Colonic mucosa (tissue), 4 donors: ENCODE results near the gene NPDC1. TPM values are rescaled to one million over a fixed set of nuclear protein-coding genes. Genes with fewer than 3 reads are reported as not detected.

Experiments
- DNase-seq: peaks from one replicate; pipeline ENCODE4 v3.0.0-alpha.2; 2020
- H3K27ac ChIP-seq: fragments of 200-600 bp; one replicate; pipeline ENCODE4 v1.8.0; 2021
- H3K27me3 ChIP-seq: fragments of 200-600 bp; one replicate; pipeline ENCODE4 v1.8.0; 2021
- H3K36me3 ChIP-seq: fragments of 200-600 bp; one replicate; pipeline ENCODE4 v1.8.0; 2021
- H3K4me1 ChIP-seq: fragments of 200-600 bp; one replicate; pipeline ENCODE4 v1.8.0; 2021; ENCODE audit warnings: mild to moderate bottlenecking
- H3K4me3 ChIP-seq: fragments of 200-600 bp; one replicate; pipeline ENCODE4 v1.8.0; 2021
- H3K9ac ChIP-seq, 2 donors: one replicate each; pipeline ENCODE4 v1.7.0; 2013; ENCODE audit warnings: control low read depth in 2 of 2, low read depth in 2 of 2, low read length in 2 of 2
- H3K9me3 ChIP-seq: fragments of 200-600 bp; one replicate; pipeline ENCODE4 v1.8.0; 2021
- CTCF ChIP-seq: fragments of 200-600 bp; IDR thresholded peaks from one replicate; pipeline ENCODE4 v1.8.0; 2022; ENCODE audit warnings: antibody characterized with exemption, mild to moderate bottlenecking
- intact Hi-C: fragments of 100-400 bp; cut with DNase I; formaldehyde crosslinking; loops from one replicate; pipeline ENCODE4 v1.14.1; 2022
- total RNA-seq, 2 donors: library from RNA; stranded (reverse); fragmentation: NEBNext Ultra II Directional in 1 of 2; extraction: Animal tissue kit (Norgen Biotek cat#: 25700) in 1 of 2; gene quantifications; one replicate each; pipeline ENCODE4 v1.2.1, GENCODE V29; 2021
- donor health status: healthy.
- donor health status: DM: no; HTN: no; CAD: no.
- donor health status: DM: no; HTN: no; CAD: no.

NPDC1 gene
- total RNA-seq, 2 donors from 2014 or later, result 149 to 177 TPM

GRCh38 chr9:137082222-137082924 is 36.4 kb upstream of the NPDC1 start:
- Histone ChIP-seq H3K9me3 (no peaks in the 10 kb centered on the region), H3K9ac (no peak overlapping the region), H3K27ac (peak overlapping the region; percentile 27), H3K4me1 (peaks cover 8% of the 10 kb centered on the region), H3K36me3 (no peaks in the 10 kb centered on the region), H3K4me3 (no peak overlapping the region), H3K27me3 (no peaks in the 10 kb centered on the region)
- no peak for DNase-seq
- TF ChIP-seq CTCF, result no peak
- intact Hi-C loops, result no loop called here

GRCh38 chr9:137080260-137081122 is 34.5 kb upstream of the NPDC1 start:
- no peak overlapping the region for H3K4me3 ChIP-seq
- no peak for TF ChIP-seq CTCF
- H3K9ac ChIP-seq, result no peak overlapping the region
- H3K27ac ChIP-seq, result no peak overlapping the region
- intact Hi-C loops, result no loop called here
- no peak for DNase-seq
- H3K27me3 ChIP-seq, result no peaks in the 10 kb centered on the region
- H3K36me3 ChIP-seq, result no peaks in the 10 kb centered on the region
- H3K4me1 ChIP-seq, result peaks cover 8% of the 10 kb centered on the region
- H3K9me3 ChIP-seq, result no peaks in the 10 kb centered on the region

- no peak for TF ChIP-seq CTCF
- no peaks in the 10 kb centered on the region for H3K9me3 ChIP-seq
- no peaks in the 10 kb centered on the region for H3K27me3 ChIP-seq
- H3K9ac ChIP-seq, result no peak overlapping the region
- peaks cover 8% of the 10 kb centered on the region for H3K4me1 ChIP-seq
- intact Hi-C loops, result no loop called here
- H3K27ac ChIP-seq, result no peak overlapping the region
- DNase-seq, result no peak
- no peak overlapping the region for H3K4me3 ChIP-seq
- no peaks in the 10 kb centered on the region for H3K36me3 ChIP-seq
These were observed 33.4 kb upstream of the NPDC1 start for GRCh38 chr9:137079401-137079787.

- H3K4me3 ChIP-seq, result peak overlapping the region; percentile 55
These were observed 32.9 kb upstream of the NPDC1 start for GRCh38 chr9:137078701-137079400.

More at GRCh38 chr9:137078701-137079400, 32.9 kb upstream of the NPDC1 start:
- DNase-seq, result peak; percentile 65
- H3K9me3 ChIP-seq, result no peaks in the 10 kb centered on the region
- peak overlapping the region; percentile 65 to 79 for H3K9ac ChIP-seq
- no peak for TF ChIP-seq CTCF
- no peaks in the 10 kb centered on the region for H3K27me3 ChIP-seq
- H3K4me1 ChIP-seq, result peaks cover 8% of the 10 kb centered on the region
- intact Hi-C loops, result no loop called here
- no peaks in the 10 kb centered on the region for H3K36me3 ChIP-seq
- no peak overlapping the region for H3K27ac ChIP-seq
